K562 (cell line): ENCODE measurements around the gene MRPL2. TPM values are rescaled to one million over a fixed set of nuclear protein-coding genes. Genes with fewer than 3 reads are reported as not detected.
A peak's percentile ranks its signal among the peaks of the same experiment; 100 is the strongest.

Experiments
- ARID3A ChIP-seq: IDR thresholded peaks from 2 replicates; pipeline ENCODE4 v1.6.1; 2012; ENCODE audit warnings: low read depth, low read length, improper control_type of control experiment, borderline replicate concordance
- BRD4 ChIP-seq: fragments of 200-600 bp; sonication (generic); IDR thresholded peaks from 2 replicates; pipeline ENCODE4 v1.6.1; 2017; ENCODE audit warnings: inconsistent platforms
- CHD2 ChIP-seq: IDR thresholded peaks from 2 replicates; pipeline ENCODE4 v1.6.1; 2011; ENCODE audit warnings: low read depth, low read length
- EWSR1 ChIP-seq: fragments of 450-650 bp; IDR thresholded peaks from 2 replicates; pipeline ENCODE4 v1.6.1; 2018; ENCODE audit warnings: borderline replicate concordance, mild to moderate bottlenecking, low read depth, moderate library complexity; ENCODE audit not compliant: partially characterized antibody
- FOXP4 ChIP-seq: sonication (generic); formaldehyde crosslinking; IDR thresholded peaks from 2 replicates; pipeline ENCODE4 v1.8.0; 2022; ENCODE audit warnings: mild to moderate bottlenecking, missing genetic modification reagents, borderline replicate concordance
- HIVEP1 ChIP-seq: fragments of 250-450 bp; sonication (Bioruptor Pico); IDR thresholded peaks from 2 replicates; pipeline ENCODE4 v1.4.0; 2020; ENCODE audit warnings: mild to moderate bottlenecking
- HMGXB4 ChIP-seq: sonication (generic); formaldehyde crosslinking; IDR thresholded peaks from 2 replicates; pipeline ENCODE4 v1.8.1; 2023; ENCODE audit warnings: mild to moderate bottlenecking, missing genetic modification reagents
- NONO ChIP-seq, 2 experiments: fragments of 200-400 bp in 1 of 2; fragments of 450-650 bp in 1 of 2; formaldehyde crosslinking in 1 of 2; IDR thresholded peaks; 2 replicates each; pipeline ENCODE4 v1.6.1; 2017; ENCODE audit warnings: low read depth in 2 of 2, mild to moderate bottlenecking in 2 of 2, moderate library complexity in 2 of 2, low read length in 1 of 2
- PREB ChIP-seq: sonication (generic); formaldehyde crosslinking; IDR thresholded peaks from 2 replicates; pipeline ENCODE4 v1.8.1; 2023; ENCODE audit warnings: mild to moderate bottlenecking, missing genetic modification reagents
- RAD51 ChIP-seq: fragments of 450-650 bp; IDR thresholded peaks from 2 replicates; pipeline ENCODE4 v1.7.1; 2016; ENCODE audit warnings: low read depth, mild to moderate bottlenecking, borderline replicate concordance
- SAP30 ChIP-seq: fragments of 200-600 bp; sonication (generic); IDR thresholded peaks from 2 replicates; pipeline ENCODE4 v1.6.1; 2012; ENCODE audit warnings: borderline replicate concordance, low read depth, mild to moderate bottlenecking, moderate library complexity, low read length, control low read depth, inconsistent platforms; ENCODE audit not compliant: insufficient read depth, poor library complexity, severe bottlenecking
- TOE1 ChIP-seq, 2 experiments: fragments of 450-650 bp in 1 of 2; sonication (generic) in 1 of 2; formaldehyde crosslinking in 1 of 2; IDR thresholded peaks; 2 replicates each; pipeline versions ENCODE4 v1.7.1 to v1.8.0; 2016 to 2022; ENCODE audit warnings: borderline replicate concordance in 2 of 2, mild to moderate bottlenecking in 2 of 2, antibody characterized with exemption in 1 of 2, inconsistent platforms in 1 of 2, low read depth in 1 of 2, missing genetic modification reagents in 1 of 2, moderate library complexity in 1 of 2
- ZBTB2 ChIP-seq: fragments of 450-650 bp; IDR thresholded peaks from 2 replicates; pipeline ENCODE4 v1.6.1; 2016; ENCODE audit warnings: antibody characterized with exemption
- ZC3H8 ChIP-seq: fragments of 450-650 bp; IDR thresholded peaks from 2 replicates; pipeline ENCODE4 v1.6.1; 2017
- ZFP1 ChIP-seq: fragments of 450-650 bp; formaldehyde crosslinking; IDR thresholded peaks from 2 replicates; pipeline ENCODE4 v1.4.0; 2020; ENCODE audit warnings: mild to moderate bottlenecking, mixed read lengths
- ZNF140 ChIP-seq: fragments of 250-450 bp; sonication (Bioruptor Pico); IDR thresholded peaks from 2 replicates; pipeline ENCODE4 v1.8.0; 2021; ENCODE audit warnings: moderate library complexity, mild to moderate bottlenecking, inconsistent platforms
- ZNF165 ChIP-seq: fragments of 250-450 bp; sonication (Bioruptor Pico); IDR thresholded peaks from 2 replicates; pipeline ENCODE4 v1.4.0; 2020; ENCODE audit warnings: borderline replicate concordance
- ZNF41 ChIP-seq: fragments of 250-450 bp; sonication (Bioruptor Pico); conservative IDR thresholded peaks from 2 replicates; pipeline ENCODE4 v1.4.0; 2020; ENCODE audit warnings: mild to moderate bottlenecking
- polyA plus RNA-seq, 8 experiments: library from polyadenylated mRNA; depleted of rRNA in 4 of 8; stranded (reverse) in 5 of 8; unstranded in 3 of 8; fragments of >200 nt; fragmentation: Nextera tagmentation in 2 of 8; fragmentation: Illumina TruSeq in 1 of 8; extraction: Ambion mirVana in 2 of 8; extraction: Trizol in 1 of 8; gene quantifications; 2 replicates each; pipeline versions ENCODE4 v1.2.1 to v1.2.3, GENCODE V29; 2011 to 2014; ENCODE audit warnings: inconsistent platforms in 1 of 8, missing spikeins in 1 of 8
- total RNA-seq, 7 experiments: library from RNA; depleted of rRNA in 6 of 7; stranded (reverse); fragments of >200 nt in 6 of 7; fragmentation: Illumina TruSeq in 2 of 7; extraction: Trizol in 2 of 7; gene quantifications; 2 replicates each; pipeline versions ENCODE4 v1.2.1 to v1.2.3, GENCODE V29; 2011 to 2021; ENCODE audit warnings: low replicate concordance in 1 of 7

MRPL2 gene
- total and polyA plus RNA-seq, 9 of the 15 experiments (the other 6 are each of a cell fraction or from before 2014, with no cell fraction given): 63.1 to 262 (median 121) TPM

GRCh38 chr6:43013097-43013842 lies 46.0 kb downstream of the MRPL2 start (continued):
- no peak for TF ChIP-seq ZNF41 (CRISPR knock-in tag)
- no peak for TF ChIP-seq HMGXB4
- TF ChIP-seq HIVEP1: no peak
- TF ChIP-seq BRD4: no peak
- TF ChIP-seq ZC3H8: no peak
- TF ChIP-seq SAP30: peak; percentile 68
- no peak for TF ChIP-seq CHD2
- TF ChIP-seq ZBTB2: no peak
- TF ChIP-seq ZFP1: no peak
- no peak for TF ChIP-seq ARID3A
- TF ChIP-seq TOE1 (IDR thresholded peaks at IDR 0.05; ENCODE audit: borderline replicate concordance): peak; percentile 29; the same call in 1 of the 2 replicates
- TF ChIP-seq TOE1 (CRISPR knock-in tag; IDR thresholded peaks at IDR 0.05; ENCODE audit: borderline replicate concordance, low read depth): no peak
- 0 out of 2 replicates have a peak, but pooled peaks have one; percentile 48 for TF ChIP-seq FOXP4 (CRISPR knock-in tag)
- TF ChIP-seq NONO (IDR thresholded peaks at IDR 0.05; ENCODE audit: low read depth in 2 of 2, low read length in 1 of 2): no peak
- no peak for TF ChIP-seq ZNF165 (CRISPR knock-in tag)
- TF ChIP-seq EWSR1: no peak
- TF ChIP-seq ZNF140 (CRISPR knock-in tag): no peak
- TF ChIP-seq PREB (CRISPR knock-in tag): no peak
- TF ChIP-seq RAD51: no peak
